Stimulated activated CD4-positive, alpha-beta T cell treated with anti-CD3 and anti-CD28 coated beads, Interleukin-4, amount 100 ng/mL, for 48 hours (primary cell): ENCODE data around the gene MRPS6.

Source experiments
- DNase-seq, 2 donors: peaks; one replicate each; pipeline ENCODE4 v3.0.0-alpha.2; 2020; ENCODE audit warnings: low read depth in 2 of 2

MRPS6 gene

DNA sequence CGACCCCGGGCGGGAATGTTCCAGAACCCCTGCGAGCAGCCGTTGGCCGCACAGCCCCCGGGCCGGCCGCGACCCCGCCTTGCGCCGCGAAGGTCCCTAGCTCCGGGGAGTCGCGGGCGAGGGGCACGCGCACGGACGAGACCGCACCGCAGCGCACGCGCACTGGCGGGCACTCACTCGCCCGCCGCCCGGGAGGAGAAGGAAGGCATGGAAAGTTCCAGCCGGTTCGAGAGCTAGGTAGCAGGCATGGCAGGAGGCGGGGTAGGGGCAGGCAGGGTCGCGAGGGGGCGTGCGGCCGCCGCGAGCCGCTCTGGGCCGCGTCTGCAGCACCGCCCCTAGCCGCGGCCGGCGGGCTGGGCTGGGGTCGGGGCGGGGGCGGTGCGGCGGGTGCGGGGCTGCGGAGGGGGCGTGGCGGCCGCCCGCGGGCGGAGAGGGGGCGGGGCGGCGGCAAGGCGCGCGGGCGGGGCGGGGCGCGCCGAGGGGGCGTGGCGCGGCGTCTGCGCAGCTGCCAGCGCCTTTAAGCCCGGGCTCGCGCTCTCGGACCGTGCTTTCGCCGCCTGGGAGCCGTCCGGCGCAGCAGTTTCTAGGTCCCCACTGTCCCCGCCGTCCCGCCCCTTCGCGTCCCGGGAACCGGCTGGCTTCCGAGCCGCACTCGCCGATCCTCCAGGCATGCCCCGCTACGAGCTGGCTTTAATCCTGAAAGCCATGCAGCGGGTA, at the start of gene MRPS6, which contains the start of gene SLC5A3:
TSS of gene MRPS6 (plus strand) at position 547 of the 717 bp plus-strand sequence. CDS start at position 670, 123 bp downstream.
TSS of gene SLC5A3 (plus strand) at position 547 of the 717 bp plus-strand sequence. CDS start 21,621 bp downstream, outside the sequence.
- peak; percentile 55 to 72 for DNase-seq

DNA sequence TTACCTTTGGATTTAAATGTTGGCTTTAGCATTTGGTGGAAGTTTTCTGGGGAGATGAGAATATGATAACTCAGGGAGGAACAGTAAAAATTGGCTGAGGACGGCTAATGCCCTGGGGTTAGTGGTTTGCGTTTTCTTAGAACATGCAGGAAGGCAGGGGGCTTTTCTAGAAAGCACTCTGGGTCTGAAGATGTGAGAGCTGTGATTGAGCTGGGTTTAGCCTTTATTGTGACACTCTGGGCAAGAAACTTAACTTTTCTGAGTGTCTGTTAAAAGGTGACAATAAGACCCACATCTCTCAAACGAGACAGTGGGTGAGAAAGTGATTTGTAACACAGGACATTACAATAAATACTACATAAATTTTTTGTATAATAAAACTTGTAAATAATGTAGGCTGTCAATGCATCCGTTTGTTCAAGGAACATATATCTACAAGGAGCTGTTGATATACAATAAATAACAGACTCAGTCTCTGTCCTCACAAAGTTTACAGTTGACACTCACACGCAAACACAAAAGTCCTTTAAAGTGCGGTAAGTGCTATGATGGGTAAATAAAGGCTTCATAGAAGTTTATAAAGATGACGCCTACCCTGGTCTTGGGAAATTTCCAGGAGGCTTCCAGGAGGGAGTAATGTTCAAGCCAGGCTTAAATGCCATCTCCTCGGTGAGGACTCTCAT, 49.5 kb upstream of the MRPS6 start:
- DNase-seq = no peak

DNA sequence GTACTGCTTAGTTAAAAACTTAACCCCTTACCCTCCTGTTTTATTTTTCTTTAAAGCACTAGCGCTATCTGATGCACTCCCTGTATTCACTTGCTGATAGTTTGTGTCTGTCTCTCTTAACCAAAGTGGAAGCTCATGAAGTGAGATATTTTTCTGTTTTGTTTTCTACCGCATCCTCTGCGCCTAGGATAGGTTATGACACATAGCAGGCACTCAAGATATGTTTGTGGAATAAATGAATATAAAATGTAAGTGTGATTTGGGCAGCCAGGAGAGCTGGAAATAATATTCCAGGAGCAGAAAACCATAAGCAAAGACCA, 49.0 kb upstream of the MRPS6 start:
- DNase-seq = no peak

DNA sequence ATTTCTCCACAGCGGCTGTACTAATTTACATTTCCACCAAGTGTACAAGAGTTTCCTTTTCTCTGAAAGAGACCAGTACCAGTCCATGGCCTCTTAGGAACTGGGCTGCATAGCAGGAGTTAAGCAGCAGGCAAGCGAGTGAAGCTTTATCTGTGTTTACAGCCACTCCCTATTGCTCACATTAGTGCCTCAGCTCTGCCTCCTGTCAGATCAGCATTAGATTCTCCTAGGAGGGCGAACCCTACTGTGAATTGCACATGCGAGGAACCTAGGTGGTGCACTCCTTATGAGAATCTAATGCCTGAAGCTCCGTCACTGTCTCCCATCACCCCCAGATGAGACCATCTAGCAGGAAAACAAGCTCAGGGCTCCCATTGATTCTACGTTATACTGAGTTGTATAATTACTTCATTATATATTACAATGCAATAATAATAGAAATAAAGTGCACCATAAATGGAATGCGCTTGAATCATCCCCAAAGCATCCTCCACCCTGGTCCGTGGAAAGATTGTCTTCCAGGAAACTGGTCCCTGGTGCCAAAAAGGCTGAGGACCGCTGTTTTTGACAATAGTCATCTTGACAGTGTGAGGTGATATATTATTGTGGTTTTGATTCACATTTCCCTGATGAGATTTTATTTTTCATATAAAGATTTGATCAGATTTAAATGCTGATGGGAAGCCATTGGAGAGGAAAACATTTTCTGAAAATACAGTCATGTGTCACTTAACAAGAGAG, 45.5 kb upstream of the MRPS6 start:
- no peak for DNase-seq

DNA sequence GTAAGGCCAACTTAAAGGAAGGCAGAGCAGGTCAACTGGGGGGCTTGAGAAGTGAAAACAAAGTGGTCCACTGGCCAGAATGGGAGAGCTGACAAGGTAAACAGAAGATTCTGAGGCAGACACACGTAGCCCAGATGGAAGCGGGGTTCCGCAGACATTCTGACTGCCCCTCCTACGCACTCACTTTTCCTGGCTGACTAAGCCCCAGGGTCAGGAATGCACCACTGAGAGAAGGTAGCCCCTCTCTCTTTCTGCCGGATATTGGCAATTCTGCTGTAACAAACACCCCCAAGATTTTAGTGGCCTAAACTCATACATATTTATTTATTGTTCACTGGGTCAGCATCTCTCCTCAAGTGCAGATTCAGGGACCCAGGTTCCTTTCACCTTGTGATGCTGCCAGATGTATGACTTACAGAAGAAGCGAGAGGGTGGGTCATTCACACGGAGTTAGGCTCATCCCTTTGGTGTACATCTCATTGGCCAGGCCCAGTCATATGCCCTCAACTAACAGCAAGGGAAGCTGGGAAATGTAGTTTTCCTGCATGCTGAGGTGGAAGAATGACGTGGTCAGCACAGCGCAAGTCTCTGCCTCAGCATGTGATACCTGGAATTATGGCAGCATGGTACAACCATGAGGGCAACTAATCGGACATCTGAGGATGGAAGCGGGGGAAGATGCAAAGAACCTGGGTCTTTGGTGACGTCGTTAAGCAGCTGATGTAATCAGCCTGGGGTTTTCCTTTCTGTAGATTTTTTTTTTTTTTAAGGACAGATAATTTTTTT, 43.4 kb upstream of the MRPS6 start:
- peak in 1 of 2 donors; percentile 33 for DNase-seq

DNA sequence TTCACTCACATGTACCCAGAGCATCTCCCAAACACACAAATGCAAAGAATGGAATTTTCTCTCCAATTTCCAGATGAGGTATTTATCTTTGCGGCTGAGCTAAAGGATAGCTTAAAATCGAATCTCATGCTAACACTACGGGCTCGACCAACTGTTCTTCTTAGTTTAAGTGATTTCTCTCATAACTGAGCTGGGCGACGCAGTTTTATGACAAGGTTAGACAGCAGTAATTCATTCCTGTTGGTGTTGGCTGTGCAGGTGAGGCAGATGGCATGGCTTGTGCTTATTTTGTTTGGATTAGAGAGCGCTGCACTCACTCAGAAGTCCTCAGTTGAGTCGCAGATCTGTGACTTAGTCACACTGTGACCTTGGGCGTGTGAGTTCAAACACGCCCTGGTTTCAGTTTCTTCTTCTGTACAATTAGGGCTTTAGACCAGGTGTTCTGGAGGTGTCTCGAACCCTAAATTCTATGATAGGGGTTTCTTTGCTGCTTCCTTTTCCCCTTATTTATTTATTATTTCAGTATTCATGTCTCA, 41.5 kb upstream of the MRPS6 start:
- DNase-seq = no peak

DNA sequence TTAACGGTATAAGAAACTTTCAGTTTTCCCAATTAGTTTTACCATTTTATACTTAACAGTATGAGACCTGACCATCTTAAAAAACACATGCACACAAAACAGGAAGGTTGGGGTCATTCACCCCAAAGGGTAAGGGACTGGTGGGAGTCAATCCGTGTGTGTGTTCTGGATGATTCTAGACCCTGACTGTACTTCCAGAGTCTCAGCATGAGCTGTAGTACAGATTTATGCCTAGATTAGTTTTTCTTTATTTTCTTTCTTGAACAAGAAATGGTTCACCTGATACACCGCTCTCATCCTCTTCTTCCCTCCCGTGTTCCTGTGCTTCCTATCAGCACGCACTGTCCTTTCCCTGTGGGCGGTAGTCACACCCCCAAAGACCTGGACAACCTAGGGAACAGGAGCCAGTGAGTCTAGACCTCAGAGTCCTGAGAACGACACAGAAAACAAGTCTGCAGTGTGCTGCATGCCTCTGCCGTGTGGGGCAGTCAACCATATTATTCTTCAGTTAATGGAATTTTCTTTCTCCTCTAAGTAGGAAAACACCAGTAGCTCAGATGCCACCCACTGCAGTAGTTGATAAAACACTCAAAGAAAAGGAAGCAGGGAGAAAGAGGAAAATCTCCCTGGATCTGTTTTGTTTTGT, 38.9 kb upstream of the MRPS6 start:
- no peak for DNase-seq

DNA sequence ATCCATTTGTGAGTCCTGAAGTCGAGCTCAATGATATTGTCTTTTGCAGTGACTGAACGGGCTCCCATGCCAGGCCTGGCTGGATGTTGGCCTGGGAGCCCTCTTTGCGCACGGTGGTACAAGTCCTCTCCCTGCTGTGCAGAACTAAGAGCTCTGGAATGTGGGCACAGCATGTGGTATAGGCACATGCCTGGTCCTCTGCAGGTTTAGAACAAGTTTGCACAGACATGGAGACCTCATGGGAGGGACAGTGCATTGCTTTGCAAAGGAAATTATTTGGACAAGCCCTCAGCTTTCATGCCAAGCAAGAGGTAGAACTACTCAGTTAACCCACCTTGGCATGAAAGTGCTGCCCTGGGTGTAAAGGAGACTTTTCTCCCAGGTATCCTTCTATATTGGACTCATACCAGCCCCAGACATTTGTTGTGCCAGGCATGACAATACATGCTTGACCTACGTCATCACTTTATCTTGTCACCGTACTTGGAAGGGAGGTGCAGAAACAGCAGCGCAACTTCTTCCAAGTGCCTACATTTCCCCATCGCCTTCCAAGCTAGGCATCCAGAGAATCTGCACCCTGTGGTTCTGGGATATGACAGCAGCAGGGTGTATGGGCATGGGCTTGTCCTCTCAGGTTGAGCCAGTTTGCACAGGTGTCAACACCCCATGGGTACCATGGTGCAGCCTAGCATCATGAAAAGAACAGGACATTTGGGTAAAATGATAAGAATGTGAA, 37.6 kb upstream of the MRPS6 start:
- DNase-seq = no peak

DNA sequence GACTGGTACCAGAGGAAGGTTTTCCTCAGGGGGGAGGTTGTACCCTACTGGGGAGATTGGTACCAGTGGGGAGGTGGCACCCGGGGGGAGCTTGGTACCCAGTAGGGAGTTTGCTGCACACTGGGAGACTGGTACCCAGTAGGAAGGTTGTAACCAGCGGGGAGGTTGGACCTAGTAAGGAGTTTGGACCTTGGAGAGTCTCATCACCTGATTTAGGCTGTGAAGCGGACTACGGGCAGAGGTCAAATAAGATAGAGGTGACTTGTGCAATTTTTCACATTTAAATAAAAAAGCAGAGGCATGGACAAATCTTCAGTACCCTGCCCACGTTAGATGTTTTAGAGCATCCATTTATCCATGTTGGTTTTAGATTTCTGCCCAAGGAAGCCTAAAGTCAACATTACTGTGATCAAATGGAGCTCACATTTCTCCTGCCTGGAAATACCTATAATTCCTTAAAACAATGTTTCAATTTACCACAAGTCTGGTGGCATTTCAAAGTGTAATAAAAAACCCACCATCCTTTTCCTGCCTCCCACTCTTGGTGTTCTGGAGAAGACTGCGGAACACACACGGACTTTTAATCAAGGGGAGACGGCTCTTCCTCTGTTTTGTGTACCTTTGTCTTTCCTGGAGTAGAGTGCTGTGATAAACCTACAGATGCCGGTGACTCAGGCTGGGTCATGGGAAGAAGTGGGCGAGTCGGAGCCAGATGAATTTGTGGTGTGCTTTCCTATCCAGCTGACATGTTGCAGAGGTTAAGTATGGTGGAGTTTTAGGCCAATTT, 36.2 kb upstream of the MRPS6 start:
- DNase-seq = no peak

DNA sequence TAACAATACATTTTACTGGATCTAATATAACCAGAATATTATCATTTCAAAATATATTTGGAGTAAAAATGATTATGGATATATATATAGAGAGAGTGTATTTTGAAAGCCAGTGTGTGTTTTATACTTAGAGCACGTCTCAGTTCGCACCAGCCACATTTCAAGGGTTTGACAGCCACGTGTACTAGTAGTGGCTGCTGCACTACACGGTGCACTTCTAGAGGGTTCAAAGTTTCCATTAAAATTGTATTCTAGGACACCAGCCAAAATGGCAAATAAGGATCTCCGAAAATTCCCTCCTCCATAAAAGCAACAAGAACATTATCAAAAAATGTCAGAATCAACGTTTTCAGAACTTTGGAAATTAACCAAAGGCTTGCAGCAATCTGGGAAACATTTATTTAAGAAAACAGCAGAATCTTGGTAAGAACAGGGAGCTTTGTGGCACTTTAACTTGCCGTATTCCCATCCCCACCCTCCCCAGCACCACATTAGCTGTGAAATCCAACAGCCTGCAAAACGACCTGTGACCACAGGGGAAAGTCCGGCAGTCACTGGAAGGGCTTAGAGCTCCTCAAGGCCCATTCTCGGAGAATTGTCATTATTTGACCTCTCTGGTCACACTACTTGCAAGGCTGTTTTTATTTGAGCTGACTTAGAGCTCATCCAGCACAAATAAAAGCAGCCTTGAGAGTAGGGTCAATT, 33.5 kb upstream of the MRPS6 start:
- DNase-seq = no peak

DNA sequence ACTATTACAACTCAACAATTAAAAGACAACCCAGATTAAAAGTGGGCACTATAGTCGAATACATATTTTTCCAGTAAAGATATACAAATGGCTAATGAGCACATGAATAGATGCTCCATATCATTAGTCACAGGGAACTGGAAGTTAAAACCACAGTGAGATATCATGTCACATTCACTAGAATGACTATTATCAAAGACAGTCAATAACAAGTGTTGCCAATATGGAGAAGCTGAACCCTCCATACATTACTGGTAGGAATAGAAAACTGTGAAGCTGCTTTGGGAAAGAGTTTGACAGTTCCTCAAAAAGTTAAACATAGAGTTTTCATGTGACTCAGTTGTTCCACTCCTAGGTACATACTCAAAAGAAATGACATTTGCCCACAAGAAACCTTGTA, 30.6 kb upstream of the MRPS6 start:
- no peak for DNase-seq

DNA sequence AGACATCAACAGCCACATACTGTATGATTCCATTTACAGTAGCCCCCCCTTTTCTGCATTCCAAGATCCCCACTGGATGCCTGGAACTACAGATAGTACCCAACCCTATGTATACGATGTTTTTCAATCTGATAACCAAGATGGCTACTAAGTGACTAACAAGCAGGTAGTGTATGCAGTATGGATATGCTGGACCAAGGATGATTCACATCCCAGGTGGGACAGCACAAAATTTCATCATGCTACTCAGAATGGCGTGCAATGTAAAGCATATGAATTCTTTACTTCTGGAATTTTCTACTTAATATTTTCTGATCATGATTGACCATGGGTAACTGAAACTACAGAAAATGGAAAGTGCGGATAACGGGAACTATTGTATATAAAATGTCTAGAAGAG, 30.0 kb upstream of the MRPS6 start:
- DNase-seq = no peak

DNA sequence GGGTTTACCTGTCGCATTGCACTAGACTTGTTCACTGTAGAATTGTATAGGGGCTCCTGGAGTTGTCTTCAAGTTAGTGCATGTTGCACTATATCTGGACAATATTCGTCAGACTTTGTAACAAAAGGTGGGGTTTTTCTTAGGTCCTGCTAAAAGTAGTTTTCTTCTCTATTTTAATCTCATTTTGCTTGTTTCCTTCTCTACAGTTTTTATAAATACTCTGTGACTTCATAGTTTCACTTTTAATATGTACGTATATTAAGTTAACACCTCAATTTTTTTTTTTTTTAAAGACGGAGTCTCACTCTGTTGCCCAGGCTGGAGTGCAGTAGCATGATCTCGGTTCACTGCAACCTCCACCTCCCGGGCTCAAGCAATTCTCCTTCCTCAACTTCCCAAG, 26.5 kb upstream of the MRPS6 start:
- no peak for DNase-seq

DNA sequence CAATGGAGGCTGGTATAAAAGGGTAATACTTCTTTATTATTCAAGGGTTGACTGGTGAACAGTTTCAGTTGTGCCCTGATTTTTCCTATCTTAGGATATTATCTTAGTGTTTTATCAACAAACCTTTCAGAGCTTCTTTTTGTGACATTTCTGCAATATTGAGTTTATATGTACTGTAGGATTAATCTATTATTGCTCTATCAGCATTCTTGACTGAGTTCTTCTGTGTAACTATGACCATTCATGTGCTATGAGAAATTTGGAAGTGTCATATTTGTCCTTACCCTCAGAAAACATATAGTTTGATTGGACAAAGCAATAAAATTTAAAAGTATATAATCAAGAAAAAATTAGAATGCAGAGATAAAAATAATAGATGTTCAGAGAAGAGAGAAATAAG, 25.5 kb upstream of the MRPS6 start:
- no peak for DNase-seq

DNA sequence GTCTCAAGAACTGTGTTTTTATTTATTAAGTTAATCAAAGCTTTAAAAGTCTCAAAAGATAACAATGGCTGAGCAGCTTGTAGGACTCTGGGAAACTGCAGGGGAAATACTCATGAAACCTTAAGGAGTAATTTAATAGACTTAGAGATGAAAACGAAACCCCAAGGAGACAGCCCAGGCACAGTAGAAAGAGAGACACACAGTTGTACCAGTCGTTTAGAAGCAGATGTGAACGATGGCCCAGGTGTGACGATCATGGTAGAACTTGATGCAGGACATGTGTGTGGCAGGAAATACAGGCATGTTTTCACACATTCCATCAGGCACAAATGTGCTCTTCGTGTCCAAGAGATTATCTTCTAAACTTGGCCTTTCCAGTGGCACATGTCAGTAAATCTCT, 21.2 kb upstream of the MRPS6 start:
- no peak for DNase-seq

DNA sequence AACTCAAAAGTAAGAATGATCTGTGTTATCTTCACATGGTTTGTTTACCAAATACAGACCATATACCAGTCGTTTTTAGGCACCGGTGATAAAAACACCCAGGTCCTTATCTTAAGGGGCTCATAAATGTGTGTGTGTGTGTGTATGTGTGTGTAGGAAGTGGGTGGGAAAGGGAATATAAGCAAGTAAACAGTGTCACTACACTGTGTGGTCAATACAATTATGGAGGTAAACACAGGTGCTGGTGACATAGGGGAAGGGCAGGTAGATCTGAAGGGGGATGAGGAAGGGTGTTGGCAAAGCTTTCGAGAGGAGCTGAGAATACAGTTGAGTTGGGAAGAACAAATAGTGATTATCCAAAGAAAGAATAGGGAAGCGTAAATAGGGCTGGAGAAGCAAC, 19.1 kb upstream of the MRPS6 start:
- no peak for DNase-seq

DNA sequence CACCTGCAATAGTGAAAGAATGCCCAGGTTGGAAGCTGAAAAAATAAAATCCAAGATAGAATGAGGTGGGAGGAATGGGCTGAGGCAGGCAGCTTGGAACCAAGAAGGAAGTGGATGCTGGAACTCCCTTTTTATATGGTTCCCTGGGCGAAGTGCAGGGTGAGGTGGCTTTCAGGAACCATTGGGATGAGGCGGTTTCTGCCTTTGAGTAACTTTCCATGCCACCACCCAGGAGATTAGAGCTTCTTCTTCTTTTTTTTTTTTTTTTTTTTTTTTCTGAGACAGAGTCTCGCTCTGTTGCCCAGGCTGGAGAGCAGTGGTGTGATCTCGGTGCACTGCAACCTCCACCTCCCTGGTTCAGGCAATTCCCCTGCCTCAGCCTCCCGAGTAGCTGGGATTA, 17.8 kb upstream of the MRPS6 start:
- no peak for DNase-seq

DNA sequence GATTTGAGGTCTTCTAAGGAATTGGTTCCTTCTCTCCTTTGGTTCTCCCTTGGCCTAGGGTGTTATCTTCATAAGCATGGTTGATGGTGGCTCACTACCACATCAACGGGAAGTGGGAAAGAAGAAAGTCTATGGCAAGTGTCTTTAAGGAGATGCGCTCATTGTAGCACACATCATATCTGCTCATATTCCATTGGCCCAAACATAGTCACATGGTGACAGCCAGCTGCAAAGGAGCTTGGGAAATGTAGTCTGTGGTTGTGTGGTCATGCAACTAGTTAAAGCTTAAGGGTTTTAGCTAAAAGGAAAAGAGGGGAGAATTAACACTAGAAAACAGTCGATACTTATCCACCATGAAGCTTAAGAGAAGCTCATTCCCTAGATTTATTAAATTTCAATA, 11.4 kb upstream of the MRPS6 start:
- DNase-seq = no peak

DNA sequence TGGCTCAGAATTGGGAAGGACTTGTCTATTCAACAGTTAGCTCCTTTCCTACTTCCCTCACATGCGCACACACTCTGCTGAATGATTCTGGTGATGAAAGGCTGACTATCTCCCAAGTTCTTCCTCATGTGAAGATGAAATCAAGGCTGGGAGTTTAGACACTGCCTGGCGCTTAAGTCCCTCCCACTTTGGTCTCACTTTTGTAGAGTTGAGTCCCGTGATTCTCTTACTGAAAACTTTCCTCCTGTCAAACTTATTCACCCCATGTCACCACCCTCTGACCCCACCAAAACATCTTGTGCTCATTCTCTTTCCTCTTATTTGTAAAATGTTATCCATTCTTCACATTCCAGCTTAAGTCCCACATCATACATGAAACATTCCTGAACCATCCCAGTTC, 8.4 kb upstream of the MRPS6 start:
- DNase-seq = no peak
